ENCODE results near the gene FBXL16.
"Not testable (repeated sequence)": the region's sequence is repeated elsewhere in the genome, so short reads cannot be mapped to it uniquely, and the experiment has no call there.

The FBXL16 gene

DNA sequence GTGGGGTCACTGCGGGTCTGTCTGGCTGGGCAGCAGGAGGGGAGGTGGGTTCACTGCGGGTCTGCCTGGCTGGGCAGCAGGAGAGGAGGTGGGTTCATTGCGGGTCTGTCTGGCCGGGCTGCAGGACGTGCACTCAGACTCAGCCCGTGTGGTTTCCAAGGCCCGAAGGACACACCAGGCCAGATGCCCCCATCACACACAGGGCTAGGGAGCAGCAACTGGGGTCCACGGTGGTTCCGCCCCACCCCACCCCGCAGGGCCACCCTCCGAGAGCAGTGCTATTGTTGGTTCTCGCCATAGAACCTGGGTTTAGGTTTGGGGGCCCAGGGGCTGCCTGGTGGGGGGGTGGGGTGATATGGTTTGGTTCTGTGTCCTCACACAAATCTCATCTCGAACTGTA lies 41.0 kb upstream of the FBXL16 start:
- H2BK15ac ChIP-seq (ENCODE audit: low read length): no peak overlapping the region
- no peak overlapping the region for H4K91ac ChIP-seq (ENCODE audit: low read depth, low read length, poor library complexity)
- H3K4me1 ChIP-seq (ENCODE audit: control insufficient read depth in 2 of 2, insufficient read depth in 1 of 2, low read depth in 1 of 2, low read length in 2 of 2): peaks cover 5 to 17% of the 10 kb centered on the region in 2 donors

DNA sequence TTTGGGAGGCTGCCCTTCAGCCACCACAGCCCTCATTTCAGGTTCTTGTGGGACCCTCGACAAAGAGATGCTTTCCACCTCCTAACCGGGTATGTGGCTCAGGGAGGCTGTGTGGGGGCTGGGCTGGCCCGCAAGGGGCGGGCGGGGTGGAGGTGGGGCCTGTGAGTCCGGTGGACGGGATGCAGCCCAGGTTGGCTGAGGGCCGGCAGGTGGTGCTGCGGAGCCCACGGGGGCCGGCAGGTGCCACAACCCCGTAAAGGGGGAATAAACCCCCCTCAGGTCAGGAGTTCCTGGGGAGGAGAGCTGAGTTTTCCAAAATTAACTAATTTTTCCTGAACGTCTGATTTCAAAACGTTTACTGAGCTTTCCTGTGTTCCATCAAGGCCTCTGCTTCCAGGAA lies 40.1 kb upstream of the FBXL16 start:
- DNase-seq (ENCODE audit: low spot score): no peak

More for the DNA sequence above, 41.0 kb upstream of the FBXL16 start:
- H3K4me3 ChIP-seq (ENCODE audit: low read length in 2 of 2): no peak overlapping the region
- H2AK5ac ChIP-seq (ENCODE audit: low read depth, low read length): peak overlapping the region; percentile 84
- peaks cover 7% of the 10 kb centered on the region for H3K79me1 ChIP-seq (ENCODE audit: low read depth, low read length)
- H3K27me3 ChIP-seq (ENCODE audit: control insufficient read depth in 3 of 3, insufficient read depth in 3 of 3, low read depth in 1 of 3, low read length in 3 of 3): no peaks in the 10 kb centered on the region
- no peaks in the 10 kb centered on the region for H3K36me3 ChIP-seq (replicated peaks in 1 of 2; ENCODE audit: control insufficient read depth in 2 of 2, insufficient read depth in 2 of 2, low read length in 2 of 2)
- no peak overlapping the region for H2BK12ac ChIP-seq (ENCODE audit: low read length)
- no peak overlapping the region for H2AFZ ChIP-seq (ENCODE audit: low read length)
- WGBS, 2 donors (ENCODE audit: extremely low coverage in 2 of 2, insufficient read length in 2 of 2, insufficient replicate concordance in 1 of 2): no CpG with 5 or more reads among the region's 13 CpGs
- no peak overlapping the region for H4K8ac ChIP-seq (ENCODE audit: low read depth, low read length)
- H3K4me2 ChIP-seq (ENCODE audit: insufficient read depth, low read length, poor library complexity, severe bottlenecking): no peak overlapping the region
- no peak overlapping the region for H2BK5ac ChIP-seq (ENCODE audit: low read length)
- H2BK120ac ChIP-seq (ENCODE audit: low read depth, low read length): no peak overlapping the region
- H3K9me3 ChIP-seq (replicated peaks in 1 of 2; ENCODE audit: control insufficient read depth in 2 of 2, insufficient read depth in 1 of 2, low read depth in 1 of 2, low read length in 2 of 2): no peaks in the 10 kb centered on the region
- no peak overlapping the region for H3K4ac ChIP-seq (ENCODE audit: low read length)
- H3K27ac ChIP-seq (replicated peaks; ENCODE audit: low read length): no peak overlapping the region
- H3K9ac ChIP-seq (ENCODE audit: low read depth, low read length, poor library complexity): no peak overlapping the region
- DNase-seq (ENCODE audit: low spot score): no peak
- H3K18ac ChIP-seq (ENCODE audit: low read length): no peak overlapping the region
- H3K23ac ChIP-seq (ENCODE audit: low read depth, low read length, poor library complexity): no peak overlapping the region
- no peak overlapping the region for H3K14ac ChIP-seq (ENCODE audit: low read length)

DNA sequence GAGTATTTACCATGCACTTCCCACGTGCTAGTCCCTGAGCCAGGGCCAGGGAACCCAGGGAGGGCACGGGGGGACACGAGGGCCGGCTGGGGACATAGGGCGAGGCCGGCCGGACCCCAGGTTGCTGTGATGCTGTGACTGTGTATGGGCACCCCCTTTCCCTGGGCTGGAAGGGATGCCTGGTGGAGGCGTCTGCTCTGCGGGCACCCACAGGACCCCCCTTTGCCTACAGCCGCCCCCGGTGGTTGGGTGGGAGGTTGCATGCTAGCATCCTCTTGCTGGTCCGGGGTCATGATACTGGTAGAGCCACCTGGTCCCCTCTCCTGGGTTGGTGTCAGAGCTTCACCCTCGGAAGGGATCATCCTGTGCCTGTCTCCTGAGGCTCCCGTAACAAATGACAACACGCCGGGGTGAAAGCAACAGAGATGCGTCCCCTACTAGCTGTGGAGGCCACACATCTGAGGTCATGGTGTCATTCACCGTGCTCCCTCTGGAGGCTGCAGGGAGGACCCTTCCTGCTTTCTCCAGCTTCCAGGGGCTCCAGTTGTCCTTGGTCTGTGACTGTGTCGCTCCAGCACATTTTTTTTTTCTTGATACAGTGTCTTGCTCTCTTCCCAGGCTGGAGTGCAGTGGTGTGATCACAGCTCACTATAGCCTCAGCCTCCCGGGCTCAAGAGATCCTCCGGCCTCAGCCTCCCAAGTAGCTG lies 38.3 kb upstream of the FBXL16 start:
- H3K9ac ChIP-seq (ENCODE audit: low read depth, low read length, poor library complexity): no peak overlapping the region
- peak overlapping the region; percentile 80 for H3K23ac ChIP-seq (ENCODE audit: low read depth, low read length, poor library complexity)
- no CpG with 5 or more reads among the region's 21 CpGs for WGBS, 2 donors (ENCODE audit: extremely low coverage in 2 of 2, insufficient read length in 2 of 2, insufficient replicate concordance in 1 of 2)
- peaks cover 10% of the 10 kb centered on the region for H3K79me1 ChIP-seq (ENCODE audit: low read depth, low read length)
- peak overlapping the region; percentile 28 for H3K18ac ChIP-seq (ENCODE audit: low read length)
- H3K4me3 ChIP-seq (ENCODE audit: low read length in 2 of 2): no peak overlapping the region
- H3K4ac ChIP-seq (ENCODE audit: low read length): peak overlapping the region; percentile 37
- H2AFZ ChIP-seq (ENCODE audit: low read length): no peak overlapping the region
- no peak overlapping the region for H4K91ac ChIP-seq (ENCODE audit: low read depth, low read length, poor library complexity)
- H3K9me3 ChIP-seq (replicated peaks in 1 of 2; ENCODE audit: control insufficient read depth in 2 of 2, insufficient read depth in 1 of 2, low read depth in 1 of 2, low read length in 2 of 2): no peaks in the 10 kb centered on the region
- H3K4me1 ChIP-seq (ENCODE audit: control insufficient read depth in 2 of 2, insufficient read depth in 1 of 2, low read depth in 1 of 2, low read length in 2 of 2): peaks cover 4 to 5% of the 10 kb centered on the region in 2 donors
- peak overlapping the region; percentile 39 for H2BK5ac ChIP-seq (ENCODE audit: low read length)
- H2BK15ac ChIP-seq (ENCODE audit: low read length): peak overlapping the region; percentile 67
- peak overlapping the region; percentile 16 for H2BK12ac ChIP-seq (ENCODE audit: low read length)
- no peak overlapping the region for H3K27ac ChIP-seq (replicated peaks; ENCODE audit: low read length)
- H2BK120ac ChIP-seq (ENCODE audit: low read depth, low read length): no peak overlapping the region
- H4K8ac ChIP-seq (ENCODE audit: low read depth, low read length): no peak overlapping the region
- no peak overlapping the region for H3K14ac ChIP-seq (ENCODE audit: low read length)
- no peaks in the 10 kb centered on the region for H3K36me3 ChIP-seq (replicated peaks in 1 of 2; ENCODE audit: control insufficient read depth in 2 of 2, insufficient read depth in 2 of 2, low read length in 2 of 2)
- DNase-seq (ENCODE audit: low spot score): no peak
- H3K27me3 ChIP-seq (ENCODE audit: control insufficient read depth in 3 of 3, insufficient read depth in 3 of 3, low read depth in 1 of 3, low read length in 3 of 3): no peaks in the 10 kb centered on the region
- no peak overlapping the region for H3K4me2 ChIP-seq (ENCODE audit: insufficient read depth, low read length, poor library complexity, severe bottlenecking)
- peak overlapping the region; percentile 84 for H2AK5ac ChIP-seq (ENCODE audit: low read depth, low read length)

More for the DNA sequence above, 40.1 kb upstream of the FBXL16 start:
- Histone ChIP-seq H3K14ac (ENCODE audit: low read length) (no peak overlapping the region), H3K4ac (ENCODE audit: low read length) (no peak overlapping the region), H2BK15ac (ENCODE audit: low read length) (no peak overlapping the region), H3K9ac (ENCODE audit: low read depth, low read length, poor library complexity) (no peak overlapping the region), H3K18ac (ENCODE audit: low read length) (peak overlapping the region; percentile 57), H2BK120ac (ENCODE audit: low read depth, low read length) (no peak overlapping the region), H4K8ac (ENCODE audit: low read depth, low read length) (no peak overlapping the region), H3K9me3 (replicated peaks in 1 of 2; ENCODE audit: control insufficient read depth in 2 of 2, insufficient read depth in 1 of 2, low read depth in 1 of 2, low read length in 2 of 2) (no peaks in the 10 kb centered on the region), H3K23ac (ENCODE audit: low read depth, low read length, poor library complexity) (no peak overlapping the region), H2BK12ac (ENCODE audit: low read length) (no peak overlapping the region), H4K91ac (ENCODE audit: low read depth, low read length, poor library complexity) (no peak overlapping the region), H3K4me1 (ENCODE audit: control insufficient read depth in 2 of 2, insufficient read depth in 1 of 2, low read depth in 1 of 2, low read length in 2 of 2) (peaks cover 0 to 8% of the 10 kb centered on the region in 2 donors), H2AFZ (ENCODE audit: low read length) (peak overlapping the region; percentile 56), H3K4me3 (ENCODE audit: low read length in 2 of 2) (no peak overlapping the region), H3K4me2 (ENCODE audit: insufficient read depth, low read length, poor library complexity, severe bottlenecking) (no peak overlapping the region), H3K27ac (replicated peaks; ENCODE audit: low read length) (no peak overlapping the region), H3K27me3 (ENCODE audit: control insufficient read depth in 3 of 3, insufficient read depth in 3 of 3, low read depth in 1 of 3, low read length in 3 of 3) (no peaks in the 10 kb centered on the region), H3K79me1 (ENCODE audit: low read depth, low read length) (peaks cover 7% of the 10 kb centered on the region), H3K36me3 (replicated peaks in 1 of 2; ENCODE audit: control insufficient read depth in 2 of 2, insufficient read depth in 2 of 2, low read length in 2 of 2) (no peaks in the 10 kb centered on the region), H2BK5ac (ENCODE audit: low read length) (no peak overlapping the region), H2AK5ac (ENCODE audit: low read depth, low read length) (no peak overlapping the region)
- no CpG with 5 or more reads among the region's 14 CpGs for WGBS, 2 donors (ENCODE audit: extremely low coverage in 2 of 2, insufficient read length in 2 of 2, insufficient replicate concordance in 1 of 2)

DNA sequence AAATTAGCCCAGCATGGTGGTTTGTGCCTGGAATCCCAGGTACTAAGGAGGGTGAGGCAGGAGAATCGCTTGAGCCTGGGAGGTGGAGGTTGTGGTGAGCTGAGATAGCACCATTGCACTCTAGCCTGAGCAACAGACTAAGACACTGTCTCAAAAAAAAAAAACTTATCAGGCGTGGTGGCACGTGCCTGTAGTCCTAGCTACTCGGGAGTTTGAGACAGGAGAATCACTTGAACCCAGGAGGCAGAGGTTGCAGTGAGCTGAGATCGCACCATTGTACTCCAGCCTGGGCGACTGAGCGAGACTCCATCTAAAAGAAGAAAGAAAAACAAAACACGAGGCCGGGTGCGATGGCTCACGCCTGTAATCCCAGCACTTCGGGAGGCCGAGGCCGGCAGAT lies 37.3 kb upstream of the FBXL16 start:
- WGBS, 2 donors (ENCODE audit: extremely low coverage in 2 of 2, insufficient read length in 2 of 2, insufficient replicate concordance in 1 of 2): no CpG with 5 or more reads among the region's 14 CpGs
- not testable (repeated sequence) for H2AFZ ChIP-seq (ENCODE audit: low read length)

More for the DNA sequence above, 37.3 kb upstream of the FBXL16 start:
- H3K9me3 ChIP-seq (replicated peaks in 1 of 2; ENCODE audit: control insufficient read depth in 2 of 2, insufficient read depth in 1 of 2, low read depth in 1 of 2, low read length in 2 of 2); H2BK5ac ChIP-seq (ENCODE audit: low read length); H3K18ac ChIP-seq (ENCODE audit: low read length); H2BK120ac ChIP-seq (ENCODE audit: low read depth, low read length); H3K4ac ChIP-seq (ENCODE audit: low read length); H3K9ac ChIP-seq (ENCODE audit: low read depth, low read length, poor library complexity); H3K27ac ChIP-seq (replicated peaks; ENCODE audit: low read length); DNase-seq (ENCODE audit: low spot score); H2BK12ac ChIP-seq (ENCODE audit: low read length); H3K79me1 ChIP-seq (ENCODE audit: low read depth, low read length); H3K4me2 ChIP-seq (ENCODE audit: insufficient read depth, low read length, poor library complexity, severe bottlenecking); H3K14ac ChIP-seq (ENCODE audit: low read length); H3K36me3 ChIP-seq (replicated peaks in 1 of 2; ENCODE audit: control insufficient read depth in 2 of 2, insufficient read depth in 2 of 2, low read length in 2 of 2); H4K8ac ChIP-seq (ENCODE audit: low read depth, low read length); H2BK15ac ChIP-seq (ENCODE audit: low read length); H3K4me1 ChIP-seq (ENCODE audit: control insufficient read depth in 2 of 2, insufficient read depth in 1 of 2, low read depth in 1 of 2, low read length in 2 of 2); H3K27me3 ChIP-seq (ENCODE audit: control insufficient read depth in 3 of 3, insufficient read depth in 3 of 3, low read depth in 1 of 3, low read length in 3 of 3); H3K23ac ChIP-seq (ENCODE audit: low read depth, low read length, poor library complexity); H2AK5ac ChIP-seq (ENCODE audit: low read depth, low read length); H4K91ac ChIP-seq (ENCODE audit: low read depth, low read length, poor library complexity); H3K4me3 ChIP-seq (ENCODE audit: low read length in 2 of 2): not testable (repeated sequence)
